ENCODE data around the gene DTX4. TPM values are rescaled to one million over a fixed set of nuclear protein-coding genes. Genes with fewer than 3 reads are reported as not detected.

DTX4 gene
- total RNA-seq, 4 donors from 2014 or later = 3.1 to 8.8 (median 4.5) TPM

DNA sequence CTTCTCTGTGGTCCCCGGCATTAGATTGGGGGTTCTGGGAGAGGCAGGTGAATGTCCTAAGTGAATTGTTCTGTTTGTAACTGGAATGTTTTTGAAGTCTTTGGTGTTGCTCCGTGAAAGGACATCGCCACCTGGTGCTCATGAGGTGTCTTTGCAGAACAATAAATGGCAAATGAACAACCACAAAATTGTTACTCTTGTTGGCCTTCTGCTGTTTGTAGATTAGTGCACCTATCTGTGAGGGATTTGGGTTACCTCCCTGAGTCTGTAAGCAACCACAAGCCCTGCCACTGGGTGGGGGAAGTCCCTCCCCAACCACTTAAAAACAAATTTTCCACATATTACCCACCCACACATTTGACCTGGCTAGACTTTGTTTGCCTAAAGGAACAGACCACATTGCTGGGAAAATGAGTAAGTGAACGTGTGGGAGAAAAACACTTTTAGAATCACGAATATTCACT, 36.1 kb downstream of the DTX4 start:
- Histone ChIP-seq H3K9me3 (no peaks in the 10 kb centered on the region), H3K27ac (replicated peaks in 1 of 4) (peak overlapping the region in 1 of 4 donors; percentile 40), H3K4me1 (peaks cover 0 to 18% (median 7%) of the 10 kb centered on the region in 4 donors), H3K27me3 (no peaks in the 10 kb centered on the region), H3K4me3 (peak overlapping the region in 2 of 4 donors; percentile 6 to 36), H3K36me3 (peaks cover 0 to 17% (median 6%) of the 10 kb centered on the region in 4 donors)
- intact Hi-C loops (cut with DNase I) = loop anchor here (1.0 to 10.0 kb wide), 3 partner anchors 37 to 227 kb away; partner anchors contain the start of gene OR5A1
- WGBS = 11% methylated on average over 5 of the region's 5 CpGs
- no peak for TF ChIP-seq POLR2A (IDR thresholded peaks at IDR 0.05; ENCODE audit: low read depth)
- TF ChIP-seq, protein P1, sequence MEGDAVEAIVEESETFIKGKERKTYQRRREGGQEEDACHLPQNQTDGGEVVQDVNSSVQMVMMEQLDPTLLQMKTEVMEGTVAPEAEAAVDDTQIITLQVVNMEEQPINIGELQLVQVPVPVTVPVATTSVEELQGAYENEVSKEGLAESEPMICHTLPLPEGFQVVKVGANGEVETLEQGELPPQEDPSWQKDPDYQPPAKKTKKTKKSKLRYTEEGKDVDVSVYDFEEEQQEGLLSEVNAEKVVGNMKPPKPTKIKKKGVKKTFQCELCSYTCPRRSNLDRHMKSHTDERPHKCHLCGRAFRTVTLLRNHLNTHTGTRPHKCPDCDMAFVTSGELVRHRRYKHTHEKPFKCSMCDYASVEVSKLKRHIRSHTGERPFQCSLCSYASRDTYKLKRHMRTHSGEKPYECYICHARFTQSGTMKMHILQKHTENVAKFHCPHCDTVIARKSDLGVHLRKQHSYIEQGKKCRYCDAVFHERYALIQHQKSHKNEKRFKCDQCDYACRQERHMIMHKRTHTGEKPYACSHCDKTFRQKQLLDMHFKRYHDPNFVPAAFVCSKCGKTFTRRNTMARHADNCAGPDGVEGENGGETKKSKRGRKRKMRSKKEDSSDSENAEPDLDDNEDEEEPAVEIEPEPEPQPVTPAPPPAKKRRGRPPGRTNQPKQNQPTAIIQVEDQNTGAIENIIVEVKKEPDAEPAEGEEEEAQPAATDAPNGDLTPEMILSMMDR (IDR thresholded peaks at IDR 0.05) = peak; percentile 66 to 74 (median 72)
- no peak for DNase-seq (ENCODE audit: extremely low spot score)

DNA sequence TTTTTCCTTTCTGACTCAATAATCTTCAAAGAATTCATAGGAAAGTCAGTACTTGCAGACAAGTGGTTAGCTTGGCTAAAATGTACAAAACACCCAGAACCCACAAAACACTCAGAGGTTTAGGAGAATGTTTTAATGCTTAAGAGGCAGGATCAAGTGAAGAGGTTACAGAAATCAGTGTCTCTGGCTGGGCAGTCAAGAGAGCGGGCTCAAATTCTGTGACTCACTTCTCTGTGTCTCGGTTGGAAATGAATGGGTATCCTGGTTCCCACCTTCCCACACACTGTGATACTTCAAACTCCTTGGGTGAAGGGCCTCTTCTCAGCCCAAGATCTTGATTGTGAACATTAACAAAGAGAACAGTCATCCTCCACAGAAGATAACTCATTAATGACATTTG, 37.0 kb downstream of the DTX4 start:
- Histone ChIP-seq H3K4me1 (peaks cover 0 to 18% (median 7%) of the 10 kb centered on the region in 4 donors), H3K27me3 (no peaks in the 10 kb centered on the region), H3K4me3 (peak overlapping the region in 3 of 4 donors; percentile 6 to 36 (median 18)), H3K27ac (replicated peaks in 1 of 4) (no peak overlapping the region), H3K36me3 (peaks cover 0 to 17% (median 6%) of the 10 kb centered on the region in 4 donors), H3K9me3 (no peaks in the 10 kb centered on the region)
- TF ChIP-seq POLR2AphosphoS5 (IDR thresholded peaks at IDR 0.05) (no peak), EP300 (IDR thresholded peaks at IDR 0.05) (no peak), POLR2A (IDR thresholded peaks at IDR 0.05; ENCODE audit: low read depth) (no peak)
- TF ChIP-seq, protein P1 (IDR thresholded peaks at IDR 0.05) = no peak
- no peak for DNase-seq (ENCODE audit: extremely low spot score)
- WGBS = 53% methylated on average over 2 of the region's 2 CpGs
- intact Hi-C loops (cut with DNase I) = loop anchor here (5.0 to 10.0 kb wide), 2 partner anchors 73 to 226 kb away; partner anchors contain the start of gene OR5A1

DNA sequence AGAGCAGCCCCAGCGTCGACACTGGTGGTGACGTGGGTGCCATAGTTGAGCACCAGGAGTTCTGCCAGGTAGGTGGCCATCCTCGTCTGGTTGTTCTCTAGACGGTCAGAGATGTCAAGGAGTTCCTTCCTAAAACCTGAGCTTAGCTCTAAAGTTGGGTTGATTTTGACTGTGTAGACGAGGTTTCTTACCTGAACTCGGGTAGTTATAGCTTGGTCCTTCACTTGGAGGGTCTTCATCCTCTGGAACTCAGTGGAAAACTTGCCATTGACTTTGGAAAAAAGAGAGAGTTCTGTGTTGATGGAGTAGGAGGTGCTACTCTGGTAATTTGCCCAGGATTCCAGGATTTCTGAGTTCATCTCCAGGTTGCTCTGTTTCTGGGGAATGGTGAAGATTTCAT, 40.3 kb downstream of the DTX4 start:
- DNase-seq (ENCODE audit: extremely low spot score) = no peak
- 88% methylated on average over 7 of the region's 7 CpGs for WGBS
- H3K9me3 ChIP-seq = no peaks in the 10 kb centered on the region
- no peak for TF ChIP-seq EP300 (IDR thresholded peaks at IDR 0.05)
- TF ChIP-seq POLR2A (IDR thresholded peaks at IDR 0.05; ENCODE audit: low read depth) = no peak
- TF ChIP-seq POLR2AphosphoS5 (IDR thresholded peaks at IDR 0.05) = no peak
- TF ChIP-seq, protein P1 (IDR thresholded peaks at IDR 0.05) = no peak
- no peaks in the 10 kb centered on the region for H3K27me3 ChIP-seq
- H3K27ac ChIP-seq (replicated peaks in 1 of 4) = no peak overlapping the region
- H3K36me3 ChIP-seq = no peaks in the 10 kb centered on the region
- intact Hi-C loops (cut with DNase I) = no loop called here
- peaks cover 7 to 17% (median 12%) of the 10 kb centered on the region in 4 donors for H3K4me1 ChIP-seq
- peak overlapping the region; percentile 10 to 36 (median 28) for H3K4me3 ChIP-seq

DNA sequence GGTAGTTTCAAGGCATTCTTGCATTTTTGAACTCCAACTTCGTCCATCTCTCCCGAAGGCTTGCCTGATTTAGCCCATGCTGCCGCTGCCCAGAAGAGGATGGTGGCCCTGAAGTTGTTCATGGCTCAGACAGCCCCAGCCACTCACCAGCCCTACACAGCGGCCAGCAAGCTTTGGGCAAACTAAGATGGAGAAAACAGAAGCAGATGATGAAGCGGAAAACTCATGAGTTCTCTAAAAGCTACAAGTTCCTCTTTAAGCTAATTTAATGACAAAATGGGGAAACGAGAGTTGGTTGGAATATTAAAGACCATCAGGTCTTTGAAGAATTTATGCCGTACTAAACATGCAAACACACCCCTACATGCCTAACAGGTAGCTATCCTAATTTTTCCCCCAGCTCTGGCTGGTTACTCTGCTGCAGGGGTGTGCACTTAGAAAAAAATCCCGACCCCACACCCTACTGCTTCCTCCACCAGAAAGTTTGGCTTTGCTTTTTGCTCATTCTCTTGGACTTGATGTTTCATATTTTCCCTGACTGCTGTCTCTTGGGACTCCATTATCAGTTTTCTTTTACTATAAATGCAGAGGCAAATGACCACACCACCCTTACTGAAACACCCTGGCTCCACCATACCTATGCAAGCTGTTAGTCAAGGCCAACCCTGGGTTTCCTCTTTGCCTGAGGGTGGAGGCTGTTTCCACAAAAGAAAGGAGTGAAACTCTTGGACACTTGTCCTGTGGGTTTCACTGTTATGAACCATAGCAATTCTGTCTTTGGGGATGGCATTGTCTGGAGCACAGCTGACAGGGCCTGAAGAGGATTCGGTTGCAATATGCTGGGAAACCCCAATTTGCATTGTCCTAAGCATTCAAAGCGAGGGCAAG, 41.1 kb downstream of the DTX4 start, which contains the start of gene MPEG1:
MPEG1 (minus strand) TSS at position 184 of the 888 bp plus-strand sequence; CDS start at position 122, 62 bp downstream.
- Histone ChIP-seq H3K4me1 (peaks cover 5 to 14% (median 8%) of the 10 kb centered on the region in 4 donors), H3K27ac (replicated peaks in 1 of 4) (no peak within 1 kb of the TSS), H3K4me3 (peak within 1 kb of the TSS; percentile 10 to 36 (median 28)), H3K27me3 (no peaks in the 10 kb centered on the region), H3K9me3 (no peaks in the 10 kb centered on the region), H3K36me3 (no peaks in the 10 kb centered on the region)
- DNase-seq (ENCODE audit: extremely low spot score) = no peak
- WGBS = 88% methylated on average over 10 of the region's 10 CpGs
- intact Hi-C loops (cut with DNase I) = no loop called here
- TF ChIP-seq POLR2A (IDR thresholded peaks at IDR 0.05; ENCODE audit: low read depth) = no peak
- TF ChIP-seq, protein P1 (IDR thresholded peaks at IDR 0.05) = no peak
- TF ChIP-seq POLR2AphosphoS5 (IDR thresholded peaks at IDR 0.05) = no peak
- no peak for TF ChIP-seq EP300 (IDR thresholded peaks at IDR 0.05)

All from esophagus muscularis mucosa (tissue), 4 donors.